K562 (cell line): ENCODE results near the gene ENDOV. TPM values are rescaled to one million over a fixed set of nuclear protein-coding genes. Genes with fewer than 3 reads are reported as not detected.

Experiments
- EWSR1 ChIP-seq: fragments of 450-650 bp; IDR thresholded peaks from 2 replicates; pipeline ENCODE4 v1.6.1; 2018; ENCODE audit warnings: borderline replicate concordance, mild to moderate bottlenecking, low read depth, moderate library complexity; ENCODE audit not compliant: partially characterized antibody
- HDAC1 ChIP-seq, 2 experiments: fragments of 450-650 bp; IDR thresholded peaks; 2 replicates each; pipeline ENCODE4 v1.6.1; 2016 to 2017; ENCODE audit warnings: inconsistent platforms in 1 of 2, mild to moderate bottlenecking in 1 of 2, moderate library complexity in 1 of 2
- HNRNPLL ChIP-seq: fragments of 200-400 bp; formaldehyde crosslinking; IDR thresholded peaks from 2 replicates; pipeline ENCODE4 v1.6.1; 2017; ENCODE audit warnings: low read length, low read depth, mild to moderate bottlenecking; ENCODE audit not compliant: poor library complexity, severe bottlenecking
- KDM1A ChIP-seq, 2 experiments: fragments of 450-650 bp; IDR thresholded peaks; 2 replicates each; pipeline ENCODE4 v1.6.1; 2016; ENCODE audit warnings: mild to moderate bottlenecking in 2 of 2
- MEF2D ChIP-seq: conservative IDR thresholded peaks from 2 replicates; pipeline ENCODE4 v1.6.1; 2016; ENCODE audit warnings: low read depth, missing genetic modification characterization, missing compliant biosample characterization
- SMAD4 ChIP-seq: fragments of 250-450 bp; sonication (Bioruptor Pico); conservative IDR thresholded peaks from 2 replicates; pipeline ENCODE4 v1.8.0; 2021; ENCODE audit warnings: inconsistent platforms, mild to moderate bottlenecking, moderate library complexity
- TCF7 ChIP-seq: sonication (generic); IDR thresholded peaks from 2 replicates; pipeline ENCODE4 v1.6.1; 2016; ENCODE audit warnings: antibody characterized with exemption, borderline replicate concordance
- polyA plus RNA-seq, 8 experiments: library from polyadenylated mRNA; depleted of rRNA in 4 of 8; stranded (reverse) in 5 of 8; unstranded in 3 of 8; fragments of >200 nt; fragmentation: Nextera tagmentation in 2 of 8; fragmentation: Illumina TruSeq in 1 of 8; extraction: Ambion mirVana in 2 of 8; extraction: Trizol in 1 of 8; gene quantifications; 2 replicates each; pipeline versions ENCODE4 v1.2.1 to v1.2.3, GENCODE V29; 2011 to 2014; ENCODE audit warnings: inconsistent platforms in 1 of 8, missing spikeins in 1 of 8
- total RNA-seq, 7 experiments: library from RNA; depleted of rRNA in 6 of 7; stranded (reverse); fragments of >200 nt in 6 of 7; fragmentation: Illumina TruSeq in 2 of 7; extraction: Trizol in 2 of 7; gene quantifications; 2 replicates each; pipeline versions ENCODE4 v1.2.1 to v1.2.3, GENCODE V29; 2011 to 2021; ENCODE audit warnings: low replicate concordance in 1 of 7
- TF ChIP-seq, protein P1 (sequence below): sonication (generic); formaldehyde crosslinking; IDR thresholded peaks from 2 replicates; pipeline ENCODE4 v1.8.1; 2023; ENCODE audit warnings: mild to moderate bottlenecking, missing genetic modification reagents, moderate library complexity
- TF ChIP-seq, protein P2 (sequence below): fragments of 200-800 bp; sonication (Bioruptor generic); IDR thresholded peaks from 2 replicates; pipeline ENCODE4 v1.6.1; 2017; ENCODE audit warnings: missing genetic modification characterization, missing compliant biosample characterization
- TF ChIP-seq, protein P3 (sequence below): sonication (generic); formaldehyde crosslinking; IDR thresholded peaks from 2 replicates; pipeline ENCODE4 v1.8.1; 2023; ENCODE audit warnings: mild to moderate bottlenecking, missing genetic modification reagents

The ENDOV gene
- total and polyA plus RNA-seq, 9 of the 15 experiments (the other 6 are each of a cell fraction or from before 2014, with no cell fraction given) = 1.2 to 8.2 (median 3.7) TPM

DNA sequence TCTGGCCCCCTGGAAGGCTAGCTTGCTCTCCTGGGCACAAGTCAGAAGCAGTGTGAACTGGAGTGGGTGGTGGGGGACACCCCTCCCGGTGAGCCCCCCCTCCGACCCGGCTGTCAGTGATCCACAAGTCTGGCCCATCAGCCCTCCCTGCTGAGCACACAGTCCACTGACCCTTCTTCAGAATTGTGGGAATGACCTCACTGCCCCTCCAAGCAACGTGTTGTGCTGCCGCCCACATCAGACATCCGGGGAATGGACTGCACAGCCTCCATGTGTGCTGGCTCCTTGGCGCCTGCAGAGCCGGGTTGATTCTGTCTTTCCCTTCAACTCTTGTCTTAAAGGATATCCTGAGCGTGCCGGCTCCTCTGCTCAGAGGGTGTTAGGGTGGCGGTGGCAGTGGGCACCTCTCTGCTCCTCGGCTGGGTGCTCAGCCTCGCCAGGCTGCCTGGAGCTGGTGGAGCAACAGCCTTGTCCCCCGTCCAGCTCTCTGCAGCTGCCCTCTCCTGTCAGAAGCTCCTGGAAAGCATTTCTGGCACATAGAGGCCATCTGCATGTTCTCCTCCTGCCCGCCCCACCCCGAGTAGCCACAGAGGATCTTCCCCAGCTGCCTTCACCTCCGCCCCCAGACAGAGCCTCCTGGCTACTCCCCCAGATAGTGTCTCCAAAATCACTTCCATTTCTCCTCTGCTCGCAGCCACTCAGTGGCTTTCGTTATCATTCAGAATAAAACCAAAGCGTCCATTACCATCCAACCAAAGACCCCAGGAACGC is 41.7 kb downstream of the ENDOV start (continued):
- TF ChIP-seq KDM1A (IDR thresholded peaks at IDR 0.05) (peak; percentile 89; a peak in 2 of 4 replicates), HNRNPLL (no peak), HDAC1 (IDR thresholded peaks at IDR 0.05) (peak in 1 of 2 experiments; percentile 57; a peak in 1 of 4 replicates), TCF7 (no peak), MEF2D (tag) (no peak), SMAD4 (CRISPR knock-in tag) (0 out of 2 replicates have a peak, but pooled peaks have one; percentile 52), EWSR1 (no peak)
- TF ChIP-seq, protein P1, sequence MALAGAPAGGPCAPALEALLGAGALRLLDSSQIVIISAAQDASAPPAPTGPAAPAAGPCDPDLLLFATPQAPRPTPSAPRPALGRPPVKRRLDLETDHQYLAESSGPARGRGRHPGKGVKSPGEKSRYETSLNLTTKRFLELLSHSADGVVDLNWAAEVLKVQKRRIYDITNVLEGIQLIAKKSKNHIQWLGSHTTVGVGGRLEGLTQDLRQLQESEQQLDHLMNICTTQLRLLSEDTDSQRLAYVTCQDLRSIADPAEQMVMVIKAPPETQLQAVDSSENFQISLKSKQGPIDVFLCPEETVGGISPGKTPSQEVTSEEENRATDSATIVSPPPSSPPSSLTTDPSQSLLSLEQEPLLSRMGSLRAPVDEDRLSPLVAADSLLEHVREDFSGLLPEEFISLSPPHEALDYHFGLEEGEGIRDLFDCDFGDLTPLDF (CRISPR knock-in tag) = no peak
- TF ChIP-seq, protein P2, sequence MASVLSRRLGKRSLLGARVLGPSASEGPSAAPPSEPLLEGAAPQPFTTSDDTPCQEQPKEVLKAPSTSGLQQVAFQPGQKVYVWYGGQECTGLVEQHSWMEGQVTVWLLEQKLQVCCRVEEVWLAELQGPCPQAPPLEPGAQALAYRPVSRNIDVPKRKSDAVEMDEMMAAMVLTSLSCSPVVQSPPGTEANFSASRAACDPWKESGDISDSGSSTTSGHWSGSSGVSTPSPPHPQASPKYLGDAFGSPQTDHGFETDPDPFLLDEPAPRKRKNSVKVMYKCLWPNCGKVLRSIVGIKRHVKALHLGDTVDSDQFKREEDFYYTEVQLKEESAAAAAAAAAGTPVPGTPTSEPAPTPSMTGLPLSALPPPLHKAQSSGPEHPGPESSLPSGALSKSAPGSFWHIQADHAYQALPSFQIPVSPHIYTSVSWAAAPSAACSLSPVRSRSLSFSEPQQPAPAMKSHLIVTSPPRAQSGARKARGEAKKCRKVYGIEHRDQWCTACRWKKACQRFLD (CRISPR knock-in tag) = peak; percentile 18; the same call in 1 of the 2 replicates
- TF ChIP-seq, protein P3, sequence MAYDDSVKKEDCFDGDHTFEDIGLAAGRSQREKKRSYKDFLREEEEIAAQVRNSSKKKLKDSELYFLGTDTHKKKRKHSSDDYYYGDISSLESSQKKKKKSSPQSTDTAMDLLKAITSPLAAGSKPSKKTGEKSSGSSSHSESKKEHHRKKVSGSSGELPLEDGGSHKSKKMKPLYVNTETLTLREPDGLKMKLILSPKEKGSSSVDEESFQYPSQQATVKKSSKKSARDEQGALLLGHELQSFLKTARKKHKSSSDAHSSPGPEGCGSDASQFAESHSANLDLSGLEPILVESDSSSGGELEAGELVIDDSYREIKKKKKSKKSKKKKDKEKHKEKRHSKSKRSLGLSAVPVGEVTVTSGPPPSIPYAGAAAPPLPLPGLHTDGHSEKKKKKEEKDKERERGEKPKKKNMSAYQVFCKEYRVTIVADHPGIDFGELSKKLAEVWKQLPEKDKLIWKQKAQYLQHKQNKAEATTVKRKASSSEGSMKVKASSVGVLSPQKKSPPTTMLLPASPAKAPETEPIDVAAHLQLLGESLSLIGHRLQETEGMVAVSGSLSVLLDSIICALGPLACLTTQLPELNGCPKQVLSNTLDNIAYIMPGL = no peak
